GM19467 (cell line): Measurements from ENCODE around the gene PPP1CA.

ENCODE experiments used
- ATAC-seq: cut with Tn5 transposase; IDR thresholded peaks from one replicate; pipeline ENCODE4 v1.9.1; 2021; ENCODE audit warnings: mild to moderate bottlenecking, moderate library complexity; ENCODE audit not compliant: unreplicated experiment

Gene PPP1CA

GRCh38 chr11:67371189-67371910 lies 30.3 kb downstream of the PPP1CA start:
- ATAC-seq: no peak

GRCh38 chr11:67370351-67371076 lies 31.1 kb downstream of the PPP1CA start:
- ATAC-seq: no peak

- no peak for ATAC-seq
Measured at GRCh38 chr11:67369801-67370284, 31.8 kb downstream of the PPP1CA start.

GRCh38 chr11:67369275-67369674 lies 32.4 kb downstream of the PPP1CA start:
- ATAC-seq: no peak

- no peak for ATAC-seq
Measured at GRCh38 chr11:67368621-67369020, 33.0 kb downstream of the PPP1CA start.

- ATAC-seq: no peak
Measured at GRCh38 chr11:67367761-67368227, 33.9 kb downstream of the PPP1CA start.

GRCh38 chr11:67366961-67367760 lies 34.5 kb downstream of the PPP1CA start:
- ATAC-seq: no peak

GRCh38 chr11:67366546-67366945 lies 35.1 kb downstream of the PPP1CA start:
- ATAC-seq: no peak

- ATAC-seq: no peak
Measured at GRCh38 chr11:67365736-67366444, 35.8 kb downstream of the PPP1CA start.

- ATAC-seq: no peak
Measured at GRCh38 chr11:67364783-67365722, 36.6 kb downstream of the PPP1CA start.

- no peak for ATAC-seq
Measured at GRCh38 chr11:67364169-67364568, 37.5 kb downstream of the PPP1CA start.

GRCh38 chr11:67357831-67358670 lies 43.6 kb downstream of the PPP1CA start:
- no peak for ATAC-seq

GRCh38 chr11:67356864-67357561 lies 44.6 kb downstream of the PPP1CA start:
- ATAC-seq: no peak

- ATAC-seq: no peak
Measured at GRCh38 chr11:67356387-67356863, 45.2 kb downstream of the PPP1CA start.

- ATAC-seq: no peak
Measured at GRCh38 chr11:67355794-67356386, 45.8 kb downstream of the PPP1CA start.

GRCh38 chr11:67355023-67355793 lies 46.5 kb downstream of the PPP1CA start:
- no peak for ATAC-seq
